ENCODE data around the gene EGFL8.
"Not testable (repeated sequence)": the region's sequence is repeated elsewhere in the genome, so short reads cannot be mapped to it uniquely, and the experiment has no call there.

The EGFL8 gene

DNA sequence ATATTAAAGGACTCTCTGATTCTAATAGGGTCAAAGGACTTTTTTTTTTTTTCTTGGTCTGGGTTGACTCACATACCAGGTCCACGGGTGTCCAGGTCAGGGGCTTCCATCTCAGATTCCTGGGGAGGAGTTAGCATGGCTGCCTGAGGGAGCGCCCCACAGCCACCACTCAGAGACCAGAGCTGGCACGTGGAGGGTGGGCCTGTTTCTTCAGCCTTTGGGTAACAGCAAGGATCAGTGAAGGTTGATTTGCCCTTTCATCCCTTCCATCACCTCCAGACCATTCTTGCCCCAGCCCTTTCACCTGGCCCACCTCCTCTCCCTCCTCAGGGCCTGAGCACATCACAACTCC is 33.9 kb downstream of the EGFL8 start:
- no peak for DNase-seq

DNA sequence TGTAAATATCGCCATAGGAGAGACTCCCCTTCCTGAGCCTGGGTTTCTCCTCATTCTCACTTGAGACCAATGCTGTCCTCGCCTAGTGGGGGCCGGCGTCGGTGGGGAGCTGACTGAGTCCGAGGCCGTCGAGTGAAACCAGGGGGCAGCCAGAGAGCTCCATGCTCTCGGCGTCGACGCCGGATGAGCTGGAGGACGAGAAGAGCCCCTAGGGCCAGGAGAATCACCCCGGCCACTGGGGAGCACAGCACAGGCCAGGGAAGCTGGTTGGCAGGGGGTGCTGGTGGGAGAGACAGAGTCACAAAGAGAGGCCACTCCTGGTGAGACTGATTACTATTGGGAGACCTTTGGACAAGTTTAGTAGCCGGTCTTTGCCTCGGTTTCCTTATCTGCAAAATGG is 34.5 kb downstream of the EGFL8 start:
- DNase-seq = no peak

DNA sequence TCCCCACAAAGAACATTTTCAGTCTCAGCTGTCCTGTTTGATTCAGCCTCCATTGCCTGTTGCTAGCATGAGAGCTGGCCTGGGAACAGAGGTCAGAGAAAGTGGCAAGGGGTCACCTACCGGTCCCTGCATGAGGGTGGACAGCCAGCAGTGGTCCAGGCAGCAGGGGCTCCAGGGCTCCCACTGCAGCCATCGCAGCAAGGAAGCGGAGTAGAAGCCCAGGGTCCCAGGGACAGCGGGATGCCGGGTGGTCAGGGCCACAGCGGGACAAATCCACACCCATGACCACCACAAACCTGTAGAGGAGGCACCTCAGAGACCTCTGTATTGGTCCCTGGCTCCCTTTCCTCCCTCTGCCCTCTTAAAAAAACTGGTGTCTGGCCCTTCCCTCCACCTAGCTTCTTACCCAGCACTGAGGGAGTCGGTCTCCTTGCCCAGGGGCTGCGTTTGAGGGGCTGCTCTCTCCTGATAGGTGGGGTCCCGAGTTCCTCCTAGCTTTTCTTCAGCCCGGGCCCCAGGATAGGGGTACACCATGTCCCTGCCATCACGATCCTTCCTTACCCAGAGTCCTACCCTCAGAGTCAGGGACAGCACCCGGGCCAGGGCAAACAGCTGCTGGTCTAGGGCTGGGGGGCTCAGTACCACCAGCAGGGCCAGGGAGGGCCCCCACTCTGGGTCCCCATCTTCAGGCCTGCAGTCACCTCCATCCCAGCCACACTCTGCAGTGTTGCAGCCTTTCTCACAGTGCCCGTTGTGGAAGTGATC is 36.5 kb downstream of the EGFL8 start:
- DNase-seq = no peak

DNA sequence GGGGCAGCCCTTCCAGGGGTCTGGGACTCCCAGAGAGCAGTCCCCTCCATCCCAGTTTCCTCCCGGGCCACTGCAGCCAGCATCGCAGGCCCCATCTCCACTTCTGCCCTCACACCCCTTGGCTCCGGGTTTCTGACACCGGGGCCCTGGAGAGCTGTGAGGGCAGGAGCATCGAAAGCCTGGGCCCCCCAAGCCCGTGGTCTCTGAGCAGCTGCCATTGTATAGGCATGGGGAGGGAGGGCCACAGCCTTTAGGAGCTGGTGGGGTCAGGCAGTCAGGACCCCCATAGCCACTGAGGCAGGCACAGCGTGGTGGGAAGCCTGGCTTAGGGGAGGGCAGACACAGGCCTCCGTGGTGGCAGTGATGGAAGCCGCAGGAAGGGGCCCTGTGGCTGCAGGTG is 37.8 kb downstream of the EGFL8 start:
- DNase-seq = no peak

DNA sequence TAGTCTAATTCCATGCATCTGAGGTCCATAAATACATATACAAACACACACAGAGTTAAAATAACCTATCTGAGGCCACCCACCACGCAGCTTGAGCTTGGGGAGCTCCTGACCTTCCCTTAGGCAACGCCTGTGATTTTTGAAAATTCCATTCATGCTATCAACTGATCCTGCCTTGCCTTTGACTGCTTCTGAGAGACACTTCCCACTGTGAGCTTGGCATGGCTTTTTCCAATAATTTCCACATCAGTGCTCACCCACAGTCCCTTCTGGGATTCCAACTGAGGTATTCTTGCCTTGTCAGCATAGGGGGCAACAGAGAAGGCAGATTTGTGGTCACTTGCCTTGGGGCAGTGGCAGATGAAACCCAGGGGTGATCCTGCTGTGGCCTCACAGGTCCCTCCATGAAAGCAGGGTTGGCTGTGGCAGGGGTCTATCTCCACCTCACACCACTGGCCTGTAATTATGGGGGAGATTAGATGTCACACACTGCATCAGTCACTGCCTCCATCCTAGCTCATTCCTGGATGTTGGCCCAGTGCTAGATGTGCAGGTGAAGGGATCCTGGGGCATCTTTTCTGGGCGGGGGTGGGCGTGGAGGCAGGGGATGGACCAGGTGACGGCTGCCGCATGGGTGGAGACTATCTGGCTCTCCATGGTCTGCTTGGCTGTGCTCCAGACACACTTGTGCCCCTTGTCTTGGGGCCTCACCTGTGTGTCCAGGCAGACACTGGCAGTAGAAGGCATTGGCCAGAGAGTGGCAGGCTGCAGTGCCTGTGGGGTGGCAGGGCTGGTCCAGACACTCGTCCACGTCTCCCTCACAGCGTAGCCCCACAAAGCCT is 39.3 kb downstream of the EGFL8 start:
- DNase-seq = no peak

DNA sequence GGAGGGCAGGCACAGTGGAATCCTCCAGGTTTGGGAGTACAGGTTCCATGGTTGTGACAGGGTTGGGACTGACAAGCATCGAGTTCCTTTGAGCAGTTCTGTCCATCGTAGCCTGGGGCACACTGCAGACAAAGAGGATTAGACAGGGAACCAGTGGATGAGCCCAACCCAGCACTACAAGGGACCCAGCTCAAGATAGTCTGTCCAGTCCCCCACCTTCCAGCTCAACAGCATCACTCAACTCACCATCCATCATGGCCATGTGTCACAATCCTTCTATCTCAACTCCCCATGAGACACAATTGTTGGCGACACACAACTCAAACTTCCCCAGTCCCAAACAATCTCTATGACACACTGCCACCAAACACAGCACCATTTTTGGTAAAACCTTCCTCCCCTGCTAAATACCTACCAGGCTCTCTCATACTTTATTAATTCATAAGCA is 39.9 kb downstream of the EGFL8 start:
- DNase-seq = no peak

DNA sequence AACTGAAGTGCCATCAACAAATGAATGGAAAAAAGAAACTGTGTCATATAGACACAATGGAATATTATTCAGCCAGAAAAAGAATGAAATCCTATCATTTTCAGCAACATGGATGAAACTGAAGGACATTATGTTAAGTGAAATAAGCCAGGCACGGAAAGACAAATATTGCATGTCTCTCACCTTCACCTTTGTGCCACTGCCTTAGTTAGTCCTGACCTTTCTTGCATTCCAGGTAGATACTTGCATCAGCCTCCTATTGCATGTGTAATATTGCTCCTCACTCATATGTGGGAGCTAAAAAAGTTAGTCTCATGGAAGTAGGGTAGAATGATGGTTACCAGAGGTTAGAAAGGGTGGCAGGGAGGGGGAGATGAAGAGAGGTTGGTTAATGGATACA is 44.6 kb downstream of the EGFL8 start:
- DNase-seq = no peak

DNA sequence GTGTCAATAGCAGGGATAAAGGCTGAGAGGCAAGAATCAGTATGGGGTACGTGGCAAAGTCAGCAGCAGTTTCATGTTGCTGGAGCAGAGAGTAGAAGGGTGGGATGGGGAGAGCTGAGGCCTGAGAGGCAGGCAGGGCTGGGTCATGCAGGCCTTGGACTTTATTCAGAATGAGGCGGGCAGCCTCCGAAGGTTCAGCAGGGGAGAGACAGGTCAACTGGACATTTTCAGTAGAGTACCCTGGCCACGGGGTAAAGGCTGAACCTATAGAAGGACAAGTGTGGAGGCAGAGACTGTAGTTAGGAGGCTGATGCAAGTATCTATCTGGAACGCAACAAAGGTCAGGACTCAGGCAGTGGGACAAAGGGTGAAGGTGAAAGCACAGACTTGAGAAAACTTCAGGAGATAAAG is 45.8 kb downstream of the EGFL8 start:
- no peak for DNase-seq

DNA sequence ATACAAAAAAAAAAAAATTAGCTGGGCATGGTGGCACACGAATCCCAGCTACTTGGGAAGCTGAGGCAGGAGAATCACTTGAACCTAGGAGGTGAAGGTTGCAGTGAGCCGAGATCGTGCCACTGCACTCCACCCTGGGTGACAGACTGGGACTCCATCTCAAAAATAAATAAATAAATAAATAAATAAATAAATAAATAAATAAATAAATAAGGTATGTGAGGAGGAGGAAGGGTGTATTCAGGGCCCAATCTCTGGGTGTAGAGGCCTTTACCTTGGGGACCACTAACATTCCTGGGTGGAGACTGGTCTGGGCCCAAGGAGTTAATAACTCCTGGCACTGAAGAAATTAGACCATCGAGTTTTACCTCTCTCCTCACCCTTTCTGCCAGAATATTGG is 47.0 kb downstream of the EGFL8 start:
- not testable (repeated sequence) for DNase-seq

DNA sequence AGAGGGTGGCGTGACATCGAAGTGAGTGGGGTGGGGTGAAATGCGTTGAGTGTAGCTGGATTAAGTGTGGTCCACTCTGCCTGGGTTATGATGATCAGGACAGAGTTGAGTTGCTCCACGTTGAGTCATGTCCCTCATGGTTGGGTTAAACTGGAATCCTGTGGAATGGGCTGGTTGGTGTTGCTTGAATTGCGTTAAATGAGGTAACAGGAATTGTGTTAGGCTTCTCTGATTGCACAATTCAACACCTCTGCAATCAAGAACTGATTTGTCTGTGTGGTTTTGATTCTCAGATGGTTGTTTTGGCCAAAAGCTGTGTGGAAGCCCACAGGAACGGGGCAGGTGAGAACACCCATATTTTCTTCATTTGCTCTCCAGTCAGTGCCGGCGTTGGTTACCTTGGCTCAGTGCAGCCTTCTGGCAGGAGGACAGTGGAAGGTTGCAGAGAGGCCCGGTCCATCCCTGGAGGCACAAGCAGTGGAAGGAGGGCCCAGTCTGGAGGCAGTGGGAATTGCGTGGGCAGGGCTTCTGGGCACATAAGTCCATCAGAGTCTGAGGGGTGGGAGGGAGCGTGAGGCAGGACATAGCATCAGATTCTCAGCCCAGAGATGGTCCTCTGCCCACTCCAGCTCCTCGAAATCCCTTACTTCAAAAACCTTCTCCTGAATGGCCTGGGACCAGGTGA is 47.8 kb downstream of the EGFL8 start:
- DNase-seq = no peak

DNA sequence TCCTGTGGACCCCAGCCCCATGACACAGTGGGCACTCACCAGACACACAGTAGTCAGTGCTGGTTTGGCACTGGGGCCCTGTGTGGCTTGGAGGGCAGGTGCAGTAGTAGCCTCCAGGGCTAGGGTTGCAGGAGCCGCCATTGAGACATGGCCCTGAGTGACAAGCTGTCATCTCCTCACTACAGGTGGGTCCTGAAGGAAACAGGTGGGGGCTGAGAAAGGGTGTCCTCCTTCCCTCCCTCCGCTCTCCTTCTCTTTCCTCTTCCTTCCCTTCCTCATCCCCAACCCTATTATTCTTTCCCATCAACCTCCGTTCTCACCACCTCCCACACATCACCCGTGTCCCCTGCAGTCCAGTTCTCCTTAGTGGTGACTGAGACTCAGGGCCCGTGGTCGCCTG is 49.3 kb downstream of the EGFL8 start:
- DNase-seq = no peak

DNA sequence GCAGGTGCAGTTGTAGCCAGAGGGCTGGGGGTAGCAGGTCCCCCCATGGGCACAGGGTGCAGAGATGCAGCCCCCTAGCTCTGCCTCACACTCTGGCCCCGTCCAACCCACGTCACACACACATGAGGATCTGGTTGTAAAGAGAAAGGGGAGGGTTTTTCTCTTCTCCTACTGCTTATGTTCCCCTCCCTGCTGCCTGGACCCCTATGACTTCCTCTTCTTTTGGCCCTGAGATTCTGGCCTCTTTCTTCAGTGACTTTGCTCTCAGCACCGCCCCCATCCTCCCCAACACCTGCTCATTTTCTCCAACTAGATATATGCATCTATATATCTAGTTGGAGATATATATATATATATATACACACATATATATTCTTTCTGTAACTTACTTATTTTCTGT is 49.7 kb downstream of the EGFL8 start:
- no peak for DNase-seq

DNA sequence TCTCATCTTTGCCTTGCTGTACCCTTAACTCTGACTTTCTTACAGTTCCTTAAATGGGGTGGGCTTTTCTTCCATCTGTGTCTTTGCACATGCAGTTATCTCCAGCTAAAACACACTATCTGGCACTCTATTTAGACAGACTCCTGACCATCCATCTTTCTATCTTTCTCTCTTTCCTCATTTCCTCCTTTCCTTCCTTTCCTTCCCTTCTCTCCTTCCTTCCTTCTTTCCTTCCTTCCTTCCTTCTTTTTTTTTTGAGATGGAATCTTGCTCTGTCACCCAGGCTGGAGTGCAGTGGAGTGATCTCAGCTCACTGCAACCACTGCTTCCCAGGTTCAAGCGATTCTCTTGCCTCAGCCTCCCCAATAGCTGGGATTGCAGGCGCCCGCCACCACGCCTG is 51.2 kb downstream of the EGFL8 start:
- DNase-seq = no peak

DNA sequence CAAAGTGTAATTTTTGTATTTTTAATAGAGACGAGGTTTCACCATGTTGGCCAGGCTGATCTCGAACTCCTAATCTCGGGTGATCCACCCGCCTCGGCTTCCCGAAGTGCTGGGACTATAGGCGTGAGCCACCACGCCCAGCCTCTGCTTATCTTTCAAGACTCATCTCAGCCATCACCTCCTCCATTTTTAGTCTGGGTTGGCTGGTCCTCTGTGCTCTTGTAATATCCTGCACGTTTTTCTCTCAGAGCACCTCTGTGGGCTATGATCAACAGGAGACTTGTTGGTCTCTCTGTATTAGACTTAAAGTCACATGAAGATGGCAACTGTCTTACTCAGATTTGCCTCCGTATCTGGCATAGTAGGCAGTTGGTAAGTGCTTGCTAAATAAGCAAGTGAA is 51.9 kb downstream of the EGFL8 start:
- no peak for DNase-seq

DNA sequence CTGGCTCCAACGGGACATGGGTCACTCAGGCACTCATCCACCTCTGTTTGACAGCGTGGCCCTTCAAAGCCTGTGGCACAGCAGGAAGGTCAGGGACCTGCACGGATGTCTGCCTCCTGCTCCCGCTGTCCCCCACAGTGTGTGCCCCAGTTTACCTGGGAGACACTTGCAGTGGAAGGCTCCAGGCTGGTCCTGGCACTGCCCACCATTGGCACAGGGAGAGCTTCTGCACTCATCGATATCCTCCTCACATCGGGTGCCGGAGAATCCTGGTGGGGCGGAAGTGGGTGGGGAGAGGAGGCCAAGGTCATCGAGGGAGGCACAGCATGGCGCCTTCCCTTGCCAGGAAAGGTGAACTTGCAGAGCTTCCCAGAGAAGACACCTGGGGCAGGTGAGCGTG is 52.6 kb downstream of the EGFL8 start:
- DNase-seq = no peak
